Inflammatory macrophage treated with lipopolysaccharide for 4 hours (primary cell): Measurements from ENCODE around the gene TBXAS1.

ENCODE experiments used
- DNase-seq: peaks from one replicate; pipeline ENCODE4 v3.0.0-alpha.2; 2020

The TBXAS1 gene

DNA sequence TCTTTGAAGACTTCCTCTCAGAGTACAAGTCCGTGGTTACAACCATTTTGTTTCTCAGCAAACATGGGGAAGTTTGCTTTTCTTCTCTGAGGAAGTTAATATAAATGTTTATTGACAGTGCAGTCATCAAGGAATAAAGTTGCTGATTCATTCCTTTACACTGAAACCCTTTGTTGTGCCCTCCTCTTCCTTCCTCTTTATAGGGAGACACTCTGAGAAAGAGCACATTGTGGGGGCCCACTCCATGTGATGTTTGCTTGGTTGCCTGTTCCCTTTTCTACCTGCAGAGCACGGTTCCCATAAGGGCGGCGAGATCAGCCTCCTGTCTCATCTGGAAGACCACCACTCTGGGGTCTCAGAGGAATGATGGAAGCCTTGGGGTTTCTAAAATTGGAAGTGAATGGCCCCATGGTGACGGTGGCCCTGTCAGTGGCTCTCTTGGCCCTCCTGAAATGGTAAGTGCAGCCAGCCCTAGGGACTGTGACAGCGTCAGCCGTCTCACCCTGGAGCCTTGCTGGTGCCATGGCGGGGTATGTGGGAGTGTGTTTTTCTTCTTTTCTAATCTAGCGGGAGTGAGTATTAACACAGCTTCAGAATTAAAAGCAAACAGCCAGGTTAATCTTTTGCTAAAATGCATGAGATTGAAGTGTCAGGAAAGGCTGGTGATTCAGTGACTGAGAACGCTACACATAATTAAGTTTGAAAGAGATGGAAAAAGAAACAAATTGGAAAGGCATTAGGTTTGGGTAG lies at the start of gene TBXAS1:
Gene TBXAS1 (plus strand): TSS at position 240 of the 750 bp plus-strand sequence. CDS start 127 bp downstream, at position 367.
- DNase-seq, result peak; percentile 89

DNA sequence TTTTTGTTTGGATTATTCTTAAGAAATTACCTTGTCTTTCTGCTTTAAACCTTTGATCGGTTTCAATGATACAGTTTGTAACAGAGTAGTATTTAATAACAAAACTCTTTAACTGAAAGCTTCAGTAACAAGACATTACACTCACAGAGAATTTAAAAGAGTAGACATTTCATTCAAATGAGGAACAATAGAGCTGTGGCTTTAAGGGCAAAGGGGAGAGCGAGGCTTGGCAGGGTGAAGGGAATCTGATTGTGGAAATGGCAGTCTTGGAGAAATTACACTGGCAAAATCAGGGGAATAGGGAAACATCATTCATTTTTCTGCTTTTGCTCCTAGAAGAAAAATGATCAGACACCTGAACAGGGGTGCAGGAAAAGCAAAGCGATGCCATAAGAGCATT lies 46.1 kb upstream of the TBXAS1 start:
- peak; percentile 15 for DNase-seq

DNA sequence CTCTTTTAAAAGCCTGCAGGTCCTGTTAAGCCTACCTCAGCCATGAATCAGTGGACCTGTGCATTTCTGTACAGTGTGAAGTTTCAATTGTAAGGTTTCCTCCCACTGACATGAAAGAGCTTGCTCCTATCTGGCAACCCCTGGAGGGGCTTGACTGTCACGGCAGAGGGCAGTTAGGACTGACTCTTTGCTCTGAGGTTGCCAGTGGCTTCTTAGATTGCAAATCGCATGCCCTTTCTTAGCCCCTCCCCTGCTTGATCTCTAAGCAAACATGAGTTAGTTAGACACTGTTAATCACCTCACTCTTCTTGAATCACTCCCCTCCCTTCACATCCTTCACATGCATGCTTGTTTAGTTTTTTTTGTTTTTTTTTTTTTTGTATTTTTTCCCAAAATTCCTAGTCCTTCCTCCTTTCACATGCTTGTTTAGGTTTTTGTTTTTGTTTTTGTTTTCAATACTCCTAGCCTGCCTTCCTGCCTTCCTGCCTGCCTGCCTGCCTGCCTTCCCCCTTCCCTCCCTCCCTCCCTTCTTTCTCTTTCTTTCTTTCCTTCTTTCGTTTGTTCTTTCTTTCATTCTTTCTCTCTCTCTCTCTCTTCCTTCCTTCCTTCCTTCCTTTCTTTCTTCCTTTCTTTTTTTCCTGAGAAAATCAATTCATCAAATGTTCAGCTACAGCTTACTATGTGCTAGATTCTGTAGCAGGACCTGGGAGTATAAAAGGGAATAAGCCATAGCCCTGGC lies 45.2 kb upstream of the TBXAS1 start:
- DNase-seq, result no peak

DNA sequence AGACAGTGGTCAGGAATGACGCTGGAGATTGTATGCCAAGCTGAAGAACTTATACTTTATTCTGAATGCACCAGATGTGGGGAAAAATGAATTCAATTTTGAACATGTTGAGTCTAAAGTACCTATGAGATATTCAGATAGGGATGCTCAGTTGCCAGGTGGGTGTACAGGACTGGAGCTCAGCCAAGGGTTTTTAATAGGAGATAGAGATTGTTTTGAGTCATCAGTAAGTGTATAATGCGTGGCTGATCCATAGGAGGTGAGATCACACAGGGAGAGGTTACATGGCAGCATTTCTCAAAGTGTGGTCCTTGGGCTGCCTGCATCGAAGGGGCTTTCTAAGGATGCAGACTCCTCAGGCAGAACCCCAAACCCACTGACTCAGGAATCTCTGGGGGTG lies 44.4 kb upstream of the TBXAS1 start:
- no peak for DNase-seq

DNA sequence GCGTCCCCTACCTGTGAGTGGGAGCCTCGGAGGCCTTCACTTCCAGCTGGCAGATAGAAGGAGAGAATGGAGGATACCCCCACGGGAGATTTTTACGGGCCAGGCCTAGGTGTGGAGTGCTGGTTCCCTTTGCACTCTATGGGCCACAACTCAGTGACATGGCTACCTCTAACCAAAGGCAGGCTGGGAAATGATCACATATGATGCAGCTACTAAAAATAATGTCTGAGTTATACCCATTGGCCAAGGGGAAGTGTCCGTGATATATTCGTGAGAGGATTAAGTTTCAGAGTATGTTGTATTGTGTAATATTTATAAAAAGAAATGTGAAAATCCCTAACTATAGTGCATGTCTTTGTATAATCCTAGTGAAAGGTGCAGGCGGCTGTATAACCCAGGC lies 37.7 kb upstream of the TBXAS1 start:
- peak; percentile 52 for DNase-seq

DNA sequence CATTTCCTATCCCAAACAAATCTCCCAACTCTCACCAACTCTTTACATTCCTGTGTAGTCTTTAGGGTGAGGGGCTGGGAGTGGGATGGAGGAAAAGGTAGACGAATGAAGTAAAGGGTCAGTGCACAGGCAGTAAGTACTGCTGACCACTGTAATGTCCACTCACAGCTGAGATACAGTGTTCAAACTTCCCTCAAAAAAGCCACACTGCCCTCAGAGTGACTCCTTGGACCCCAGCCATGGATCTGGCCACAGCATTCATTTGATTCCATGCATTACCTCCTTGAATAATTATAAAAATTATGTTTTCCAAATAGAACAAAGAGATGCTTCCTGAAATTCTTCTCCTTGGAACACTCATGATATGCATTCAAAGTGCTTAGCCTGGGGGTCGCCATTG lies 31.5 kb upstream of the TBXAS1 start:
- DNase-seq, result no peak

DNA sequence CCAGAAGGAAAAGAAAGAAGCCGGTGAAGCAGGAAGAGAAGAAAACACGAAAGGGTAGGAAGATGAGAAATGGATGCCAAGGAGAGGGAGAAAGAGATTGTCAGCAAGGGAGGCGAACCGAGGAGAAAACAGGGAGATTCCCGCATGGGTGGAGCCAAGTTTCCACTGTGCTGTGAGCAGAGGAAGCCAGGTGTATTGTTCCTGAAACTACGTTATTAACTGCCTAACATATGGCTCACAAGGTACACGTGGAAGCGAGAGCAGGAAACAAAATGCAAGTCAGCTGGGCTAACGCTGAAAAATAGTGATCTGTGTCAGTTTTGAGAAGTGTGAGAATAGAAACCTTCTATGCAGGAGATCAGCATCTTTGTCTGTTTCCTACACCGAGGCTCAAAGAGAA lies 30.8 kb upstream of the TBXAS1 start:
- no peak for DNase-seq

DNA sequence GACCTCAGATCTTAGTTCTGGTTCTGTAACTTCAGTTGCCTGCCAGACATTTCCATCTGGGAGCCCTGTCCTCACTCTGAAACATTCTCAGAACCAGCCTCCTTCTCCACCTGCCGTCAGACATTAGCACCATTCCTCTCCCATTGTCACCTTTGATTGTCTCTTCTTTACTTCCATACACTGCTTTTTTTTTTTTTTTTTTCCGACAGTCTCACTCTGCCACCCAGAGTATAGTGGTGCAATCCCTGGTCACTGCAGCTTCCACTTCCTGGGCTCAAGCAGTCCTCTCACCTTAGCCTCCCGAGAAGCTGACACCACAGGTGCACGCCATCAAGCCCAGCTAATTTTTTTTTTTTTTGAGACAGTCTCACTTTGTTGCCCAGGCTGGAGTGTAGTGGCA lies 30.2 kb upstream of the TBXAS1 start:
- DNase-seq, result no peak

DNA sequence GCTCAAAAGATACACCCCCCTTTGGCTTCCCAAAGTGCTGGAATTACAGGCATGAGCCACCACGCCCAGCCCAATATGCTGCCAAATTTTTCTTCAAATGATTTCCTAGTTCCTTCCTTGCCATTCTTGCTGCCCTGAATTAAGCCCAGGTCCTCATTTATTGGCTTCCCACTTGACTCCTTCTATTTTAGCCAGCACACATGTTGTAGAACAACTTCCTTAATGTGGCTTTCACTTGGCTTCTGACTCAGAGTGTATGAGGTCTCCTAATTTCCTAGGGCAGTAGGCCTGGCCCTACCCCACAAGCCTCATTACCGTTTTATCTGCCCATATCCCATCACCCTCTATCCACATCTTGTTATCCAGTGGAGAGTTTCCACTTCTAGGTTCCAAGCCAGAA lies 29.5 kb upstream of the TBXAS1 start:
- DNase-seq, result peak; percentile 80

DNA sequence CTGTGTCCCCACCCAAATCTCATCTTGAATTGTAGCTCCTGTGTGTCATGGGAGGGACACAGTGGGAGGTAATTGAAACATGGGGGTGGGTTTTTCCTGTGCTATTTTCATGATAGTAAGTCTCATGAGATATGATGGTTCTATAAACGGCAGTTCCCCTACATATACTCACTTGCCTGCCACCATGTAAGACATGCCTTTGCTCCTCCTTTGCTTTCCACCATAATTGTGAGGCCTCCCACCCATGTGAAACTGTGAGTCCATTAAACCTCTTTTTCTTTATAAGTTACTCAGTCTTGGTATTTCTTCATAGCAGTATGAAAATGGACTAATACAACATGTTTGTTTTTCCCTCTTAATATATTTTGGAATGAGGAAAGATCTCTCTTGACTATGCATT lies 24.5 kb upstream of the TBXAS1 start:
- no peak for DNase-seq

DNA sequence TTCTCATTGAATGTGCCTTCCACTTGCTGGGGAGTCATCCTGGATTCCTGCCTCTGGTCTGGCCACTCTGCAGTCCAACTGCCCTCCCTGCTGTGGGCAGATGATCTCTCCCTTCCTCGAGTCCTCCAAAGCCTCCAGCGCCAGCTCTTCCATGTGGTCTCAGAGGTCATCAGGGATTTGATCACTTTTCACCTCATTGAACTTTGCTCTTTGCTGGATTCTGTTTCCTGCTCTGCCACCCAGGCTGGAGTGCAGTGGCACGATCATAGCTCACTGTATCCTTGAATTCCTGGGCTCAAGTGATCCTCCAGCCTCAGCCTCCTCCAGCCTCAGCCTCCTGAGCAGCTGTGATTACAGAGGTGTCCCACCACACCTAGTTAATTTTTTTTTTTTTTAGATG lies 22.1 kb upstream of the TBXAS1 start:
- DNase-seq, result no peak

DNA sequence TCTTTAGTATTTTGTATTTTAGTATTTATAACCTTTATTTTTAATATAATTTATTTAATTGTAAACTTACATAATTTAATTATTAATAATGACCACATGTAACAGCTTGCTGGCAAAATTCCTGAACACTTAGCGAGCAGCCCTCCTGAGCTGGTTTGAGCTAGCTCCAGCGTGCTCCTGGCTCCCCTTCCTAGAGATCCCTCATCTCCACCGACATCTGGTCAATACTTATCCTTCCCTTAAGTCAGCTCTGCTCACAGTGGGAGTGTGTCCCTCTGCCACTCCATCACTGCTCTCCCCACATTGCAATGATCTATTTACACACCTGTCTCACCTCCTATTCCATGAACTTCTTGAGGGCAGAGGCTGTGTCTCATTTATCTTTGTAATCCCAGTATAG lies 20.6 kb upstream of the TBXAS1 start:
- no peak for DNase-seq

DNA sequence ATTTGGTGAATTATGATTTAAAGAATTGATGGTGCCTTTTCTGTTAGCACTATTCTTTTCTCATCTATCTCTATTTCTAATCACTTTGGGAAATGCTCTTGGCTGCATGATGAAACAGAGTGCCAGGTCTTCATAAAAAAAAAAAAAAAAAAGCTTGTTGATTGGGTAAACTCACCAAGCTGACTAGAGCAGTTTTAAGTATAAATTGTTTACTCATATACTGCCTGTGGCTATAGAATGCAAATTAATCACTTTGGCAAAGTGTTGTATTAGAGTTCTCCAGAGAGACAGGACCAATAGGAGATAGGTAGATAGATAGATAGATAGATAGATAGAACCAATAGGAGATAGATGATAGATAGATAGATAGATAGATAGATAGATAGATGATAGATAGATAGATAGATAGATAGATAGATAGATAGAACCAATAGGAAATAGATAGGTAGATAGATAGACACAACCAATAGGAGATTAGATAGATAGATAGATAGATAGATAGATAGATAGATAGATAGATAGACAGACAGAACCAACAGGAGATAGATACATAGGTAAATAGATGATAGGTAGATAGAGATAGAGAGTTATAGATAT lies 20.1 kb upstream of the TBXAS1 start:
- no peak for DNase-seq

DNA sequence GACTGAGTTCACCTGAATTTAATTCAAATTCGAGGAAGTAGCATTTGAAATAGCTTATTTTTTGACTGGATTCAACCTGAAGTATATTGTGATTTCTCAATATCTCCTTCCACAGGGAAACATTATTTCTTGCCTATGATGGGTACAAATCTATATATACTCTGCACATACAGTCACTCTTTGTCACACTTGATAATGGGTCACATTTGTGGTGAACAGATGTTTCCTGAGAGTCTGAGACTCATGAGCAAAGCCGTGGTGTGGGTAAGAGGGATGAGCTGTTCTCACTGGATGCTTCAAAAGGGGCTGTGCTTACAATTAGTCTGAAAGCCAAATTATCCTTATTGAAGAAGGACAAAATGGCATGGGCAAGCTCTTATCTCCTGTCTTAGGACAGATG lies 18.0 kb upstream of the TBXAS1 start:
- DNase-seq, result no peak

DNA sequence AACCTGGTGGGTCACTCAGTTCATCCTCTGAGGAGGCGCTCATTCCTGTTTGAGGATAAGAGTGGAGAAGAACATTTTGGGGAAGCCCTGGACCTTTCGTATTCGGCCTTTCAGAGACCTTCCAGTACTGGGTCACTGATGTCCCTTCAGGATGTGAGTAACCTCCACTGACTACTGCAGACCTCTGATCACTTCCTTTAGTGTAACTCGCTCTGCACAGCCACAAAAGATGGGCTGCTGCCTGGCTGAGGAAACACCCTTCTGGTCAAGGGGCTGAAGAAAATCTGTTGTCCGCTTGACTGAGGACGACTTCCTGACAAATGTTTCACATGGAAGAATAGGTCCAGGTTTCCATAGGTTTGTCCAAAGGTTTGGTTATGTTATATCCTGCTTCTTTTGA lies 15.9 kb upstream of the TBXAS1 start:
- DNase-seq, result peak; percentile 9

DNA sequence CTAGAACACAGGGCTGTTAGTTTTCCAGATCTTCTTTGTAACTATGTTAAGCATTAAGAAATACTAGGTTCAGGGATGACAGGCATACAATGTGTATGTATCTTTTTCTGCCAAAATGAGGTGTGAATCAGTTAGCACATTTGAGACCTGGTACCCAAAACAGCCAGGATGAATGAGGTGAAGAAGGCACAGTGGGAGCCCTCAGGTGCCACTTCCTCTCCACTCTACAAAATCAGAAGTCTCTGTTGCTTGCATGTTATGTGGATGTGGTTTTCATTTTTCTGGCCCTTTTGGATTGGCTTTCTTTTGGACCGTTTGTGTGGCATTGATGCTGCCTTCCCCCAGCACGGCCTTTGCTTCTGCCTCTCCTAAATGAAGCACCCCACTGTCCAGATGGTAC lies 15.4 kb upstream of the TBXAS1 start:
- no peak for DNase-seq

DNA sequence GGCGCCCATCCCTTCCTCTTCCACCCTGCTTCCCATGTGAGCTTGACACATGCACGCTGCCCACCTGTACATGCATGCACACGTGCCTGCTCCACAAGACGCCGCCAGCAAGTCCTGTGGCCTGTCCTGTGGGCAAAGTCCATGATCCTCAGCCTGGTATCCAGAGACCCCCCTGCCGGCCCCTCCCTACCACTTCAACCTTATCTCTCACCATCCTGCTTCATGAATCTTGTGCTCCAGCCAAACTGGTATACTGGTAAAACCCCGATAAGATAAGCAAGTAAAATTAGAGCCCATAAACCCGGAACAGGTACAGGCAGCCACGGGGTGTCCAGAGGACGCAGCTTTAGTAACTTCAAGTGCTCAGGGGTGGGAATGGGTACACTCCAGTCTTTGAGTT lies 11.8 kb upstream of the TBXAS1 start:
- no peak for DNase-seq

DNA sequence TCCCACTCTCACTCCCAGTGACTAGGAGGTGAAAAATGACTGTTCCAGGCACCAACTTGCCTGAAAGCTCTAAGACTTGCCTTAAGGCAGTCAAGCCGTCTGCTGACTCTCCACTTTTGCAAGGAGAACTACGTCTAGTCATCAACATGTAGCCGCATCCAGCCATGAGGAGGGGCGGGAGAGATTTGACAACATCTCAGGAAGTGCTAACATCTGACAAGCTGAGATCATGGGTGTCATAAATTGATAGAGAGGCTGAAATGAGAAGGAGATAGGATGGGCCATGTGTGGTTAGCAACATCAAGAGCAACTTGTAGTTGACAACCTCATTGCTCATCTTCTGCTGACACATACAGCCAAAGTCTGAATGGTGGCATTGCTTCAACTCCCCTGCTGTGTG lies 9.0 kb upstream of the TBXAS1 start:
- peak; percentile 67 for DNase-seq

DNA sequence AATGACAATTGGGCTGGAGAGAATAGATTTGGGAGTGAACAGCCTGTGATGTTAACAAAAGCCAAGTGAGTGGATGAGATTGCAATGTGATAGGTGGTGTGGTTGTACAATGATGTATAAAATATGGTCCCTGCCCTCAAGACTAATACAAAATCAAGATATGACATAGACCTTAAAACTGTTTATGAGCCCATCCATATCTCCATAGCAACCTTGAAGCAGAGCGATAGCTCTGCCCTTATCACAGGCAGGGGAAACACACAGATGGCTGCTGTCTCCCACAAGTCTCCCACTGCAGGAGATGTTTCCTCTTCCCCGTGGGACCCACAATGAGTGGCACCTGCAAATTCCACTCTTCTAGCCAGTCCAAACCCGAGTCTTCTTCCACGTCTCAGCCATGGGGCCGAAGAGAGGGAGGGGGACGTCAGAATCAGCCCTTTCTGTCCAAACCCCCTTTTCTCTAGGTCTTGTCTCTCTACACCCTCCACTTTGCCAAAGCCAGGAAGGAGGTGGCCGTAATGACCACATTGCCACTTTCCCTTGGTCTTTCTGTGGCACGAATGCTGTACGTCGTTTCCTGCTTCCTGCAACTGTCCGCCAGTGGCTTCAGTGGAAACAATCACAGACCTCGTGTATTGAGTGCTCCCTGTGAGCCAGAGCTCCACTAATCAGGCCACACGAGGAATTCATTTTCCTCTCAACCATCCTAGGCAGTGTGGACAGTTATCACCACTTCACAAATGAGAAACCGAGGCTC lies 7.5 kb upstream of the TBXAS1 start:
- no peak for DNase-seq

DNA sequence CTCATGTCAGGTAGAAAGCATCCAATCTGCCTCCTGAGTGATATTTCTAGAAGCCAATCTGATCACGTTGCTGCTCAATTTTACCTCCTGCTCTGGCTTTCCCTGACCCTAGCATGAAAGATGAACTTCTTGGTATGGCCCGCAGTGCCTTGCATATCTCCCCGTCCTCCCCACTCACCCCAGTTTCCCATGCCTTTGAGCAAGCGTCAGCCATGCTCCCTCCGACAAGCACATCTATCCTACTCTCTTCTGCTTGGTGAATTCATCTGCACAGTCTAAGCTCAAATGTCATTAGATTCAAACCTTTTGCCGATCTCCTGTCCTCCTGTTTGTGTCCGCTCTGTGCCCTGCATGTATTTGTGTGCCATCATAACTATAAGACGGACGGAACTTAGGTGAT lies 6.2 kb upstream of the TBXAS1 start:
- no peak for DNase-seq

DNA sequence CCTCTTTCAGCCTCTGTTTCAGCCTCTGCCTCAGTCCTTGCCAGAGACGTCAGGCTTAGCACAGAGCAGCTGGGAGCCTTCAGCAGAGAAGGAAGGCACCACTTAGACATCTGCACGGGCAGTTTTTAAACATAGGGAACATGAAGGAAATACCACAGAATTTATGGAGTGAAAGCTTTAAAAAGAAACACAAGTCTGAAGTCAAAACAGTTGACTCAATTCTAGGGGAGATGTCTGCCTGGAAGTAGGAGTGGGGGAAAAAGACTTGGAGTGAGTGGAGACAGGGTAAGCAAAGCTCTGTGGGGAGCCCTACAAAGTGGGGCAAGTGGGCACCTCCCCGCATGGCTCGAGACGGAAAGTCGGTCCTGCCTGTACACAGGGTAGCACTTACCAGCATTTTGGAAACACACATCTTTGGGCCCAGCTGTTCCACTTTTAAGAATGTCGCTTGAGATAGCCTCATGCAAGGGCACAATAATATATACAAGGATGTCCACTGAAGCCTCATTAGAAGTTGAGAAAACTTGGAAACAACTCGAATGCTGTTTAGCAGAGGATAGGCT lies 5.0 kb upstream of the TBXAS1 start:
- no peak for DNase-seq

DNA sequence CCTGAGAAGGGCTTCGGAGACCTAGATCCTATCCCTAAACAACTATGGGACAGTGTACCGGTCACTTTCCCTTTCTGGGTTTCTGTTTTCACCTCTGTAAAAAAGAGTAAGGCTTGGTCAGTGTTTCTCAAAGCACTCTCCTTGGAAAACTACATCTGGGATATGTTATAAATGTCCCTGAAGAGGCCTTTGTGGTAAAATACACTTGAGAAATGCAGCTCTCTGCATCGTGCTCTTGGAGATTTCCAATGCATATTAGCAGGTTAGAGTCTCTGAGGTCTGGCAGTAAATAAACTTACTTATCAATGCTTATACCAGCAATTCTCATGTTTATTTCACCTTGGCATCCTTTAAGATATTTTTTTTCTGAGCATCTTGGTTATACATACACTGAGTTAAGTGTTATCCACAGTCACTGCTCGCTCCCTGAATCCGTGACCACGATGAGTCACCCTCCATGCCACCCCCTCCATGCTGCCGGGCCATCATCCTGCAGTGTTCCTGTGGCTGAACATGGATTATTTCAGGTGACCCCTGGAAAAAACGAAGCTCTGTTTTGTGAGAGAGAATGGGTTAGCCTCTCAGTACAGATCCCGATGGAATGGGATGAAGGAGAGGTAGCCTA lies 3.3 kb upstream of the TBXAS1 start:
- DNase-seq, result peak; percentile 26

DNA sequence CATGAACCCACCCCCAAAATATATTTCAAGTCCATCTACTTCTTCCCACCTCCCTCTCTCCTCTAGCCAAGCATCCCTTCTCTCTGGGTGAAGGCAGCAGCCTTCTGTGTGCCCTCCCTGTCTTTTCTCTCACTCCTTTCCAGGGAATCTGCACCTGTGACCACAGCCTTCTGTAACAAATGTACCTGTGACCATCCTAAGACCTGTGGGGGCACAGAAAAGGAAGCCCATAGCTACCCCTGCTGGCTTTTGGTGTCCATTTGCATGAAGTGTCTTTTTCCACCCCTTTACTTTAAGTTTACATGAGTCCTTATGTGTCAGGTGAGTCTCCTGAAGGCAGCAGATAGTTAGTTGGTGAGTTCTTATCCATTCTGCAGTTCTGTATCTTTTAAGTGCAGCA lies 2.0 kb upstream of the TBXAS1 start:
- DNase-seq, result no peak
